GM12892 (cell line): ENCODE measurements around the gene FUT7.

Experiments used
- POLR2AphosphoS5 ChIP-seq: IDR thresholded peaks from 2 replicates; pipeline ENCODE4 v1.6.1; 2011; ENCODE audit warnings: low read depth, low read length, control low read depth
- TAF1 ChIP-seq: IDR thresholded peaks from 2 replicates; pipeline ENCODE4 v1.6.1; 2011; ENCODE audit warnings: low read depth, mild to moderate bottlenecking, control low read depth, low read length, borderline replicate concordance

DNA sequence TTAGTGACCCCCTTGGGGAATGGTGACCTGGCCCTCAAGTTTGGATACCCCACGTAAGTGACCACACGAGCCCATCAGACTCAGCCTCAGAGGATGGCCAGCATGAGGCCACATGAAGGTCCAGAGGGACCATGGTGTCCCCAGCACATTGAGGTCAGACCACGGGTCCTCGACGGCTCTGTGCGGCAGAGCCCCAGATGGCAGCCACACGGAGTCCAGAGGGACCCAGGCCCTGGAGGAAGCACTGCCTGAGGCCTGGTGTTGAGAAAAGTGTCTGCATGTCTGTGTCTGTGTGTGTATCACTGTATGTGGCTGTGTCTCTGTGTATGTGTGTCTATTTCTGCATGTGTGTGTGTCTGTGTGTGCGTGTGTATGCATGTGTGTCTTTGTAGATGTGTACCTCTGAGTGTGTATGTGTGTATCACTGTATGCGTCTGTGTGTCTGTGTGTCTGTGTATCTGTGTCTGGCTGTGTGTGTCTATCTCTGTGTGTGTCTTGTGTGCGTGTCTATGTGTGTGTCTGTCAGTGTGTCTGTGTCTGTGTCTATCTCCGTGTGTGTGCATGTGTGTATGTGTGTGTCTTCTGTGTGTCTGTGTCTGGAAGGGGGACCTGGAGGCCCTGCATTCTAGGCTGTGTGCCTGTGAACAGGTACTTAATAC lies 48.1 kb downstream of the FUT7 start:
- no peak for TF ChIP-seq POLR2AphosphoS5
- no peak for TF ChIP-seq TAF1
